HUES6 (cell line): Measurements from ENCODE around the gene RHOF.
"Not testable (repeated sequence)": the region's sequence is repeated elsewhere in the genome, so short reads cannot be mapped to it uniquely, and the experiment has no call there.

Source experiments
- H3K27ac ChIP-seq: 2 replicates; pipeline ENCODE4 v1.7.0; 2013; ENCODE audit warnings: low read depth, mild to moderate bottlenecking, low read length, inconsistent platforms
- H3K27me3 ChIP-seq: 2 replicates; pipeline ENCODE4 v1.6.1; 2013; ENCODE audit warnings: low read length; ENCODE audit not compliant: control insufficient read depth, insufficient read depth
- H3K36me3 ChIP-seq: 2 replicates; pipeline ENCODE4 v1.6.1; 2013; ENCODE audit warnings: low read length; ENCODE audit not compliant: control insufficient read depth, insufficient read depth
- H3K4me1 ChIP-seq: 2 replicates; pipeline ENCODE4 v1.6.1; 2013; ENCODE audit warnings: low read length; ENCODE audit not compliant: control insufficient read depth, insufficient read depth
- H3K4me3 ChIP-seq: 2 replicates; pipeline ENCODE4 v1.5.1; 2013; ENCODE audit warnings: low read depth, low read length
- H3K9ac ChIP-seq: one replicate; pipeline ENCODE4 v1.6.1; 2013; ENCODE audit warnings: mild to moderate bottlenecking, low read length
- H3K9me3 ChIP-seq: 2 replicates; pipeline ENCODE4 v1.6.1; 2013; ENCODE audit warnings: low read depth, low read length; ENCODE audit not compliant: control insufficient read depth, insufficient read depth

The RHOF gene

GRCh38 chr12:121795034-121795968 is 1.8 kb upstream of the RHOF start:
- H3K9ac ChIP-seq = peak overlapping the region; percentile 62
- H3K4me1 ChIP-seq = peaks cover 57% of the 10 kb centered on the region
- no peaks in the 10 kb centered on the region for H3K9me3 ChIP-seq
- no peaks in the 10 kb centered on the region for H3K27me3 ChIP-seq
- H3K27ac ChIP-seq = peak overlapping the region; percentile 33; the same call in 1 of the 2 replicates
- H3K36me3 ChIP-seq = peaks cover 34% of the 10 kb centered on the region
- peak overlapping the region; percentile 78 for H3K4me3 ChIP-seq

- Histone ChIP-seq H3K9me3 (no peaks in the 10 kb centered on the region), H3K36me3 (peaks cover 34% of the 10 kb centered on the region), H3K9ac (peak overlapping the region; percentile 62), H3K4me3 (peak overlapping the region; percentile 78), H3K27ac (peak overlapping the region; percentile 33; the same call in 1 of the 2 replicates), H3K27me3 (no peaks in the 10 kb centered on the region), H3K4me1 (peaks cover 61% of the 10 kb centered on the region)
Observed at GRCh38 chr12:121794534-121795033, 1.1 kb upstream of the RHOF start.

GRCh38 chr12:121793838-121794533 is 498 bp upstream of the RHOF start:
- Histone ChIP-seq H3K27me3 (no peaks in the 10 kb centered on the region), H3K27ac (peak overlapping the region; percentile 42; the same call in 1 of the 2 replicates), H3K9ac (peak overlapping the region; percentile 74), H3K4me3 (peak overlapping the region; percentile 78), H3K36me3 (peaks cover 30% of the 10 kb centered on the region), H3K4me1 (peaks cover 57% of the 10 kb centered on the region), H3K9me3 (no peaks in the 10 kb centered on the region)

GRCh38 chr12:121792607-121793439 is 665 bp downstream of the RHOF start:
- Histone ChIP-seq H3K4me1 (peaks cover 45% of the 10 kb centered on the region), H3K27ac (peak overlapping the region; percentile 42; the same call in 1 of the 2 replicates), H3K9me3 (no peaks in the 10 kb centered on the region), H3K4me3 (peak overlapping the region; percentile 78), H3K9ac (peak overlapping the region; percentile 71), H3K36me3 (peaks cover 22% of the 10 kb centered on the region), H3K27me3 (no peaks in the 10 kb centered on the region)

- H3K27me3 ChIP-seq = no peaks in the 10 kb centered on the region
- peak overlapping the region; percentile 78; the same call in 1 of the 2 replicates for H3K4me3 ChIP-seq
- H3K27ac ChIP-seq = no peak overlapping the region
Observed at GRCh38 chr12:121791671-121792551, 1.6 kb downstream of the RHOF start.

GRCh38 chr12:121790785-121791184 is 2.7 kb downstream of the RHOF start:
- H3K27me3 ChIP-seq, H3K9ac ChIP-seq, H3K9me3 ChIP-seq, H3K4me3 ChIP-seq, H3K27ac ChIP-seq: not testable (repeated sequence)
- Histone ChIP-seq H3K36me3 (peaks cover 18% of the 10 kb centered on the region), H3K4me1 (peaks cover 28% of the 10 kb centered on the region)

More at GRCh38 chr12:121791671-121792551, 1.6 kb downstream of the RHOF start:
- peaks cover 24% of the 10 kb centered on the region for H3K36me3 ChIP-seq
- peak overlapping the region; percentile 71 for H3K9ac ChIP-seq
- peaks cover 36% of the 10 kb centered on the region for H3K4me1 ChIP-seq
- H3K9me3 ChIP-seq = no peaks in the 10 kb centered on the region

GRCh38 chr12:121789800-121790728 is 3.4 kb downstream of the RHOF start:
- no peaks in the 10 kb centered on the region for H3K27me3 ChIP-seq
- no peak overlapping the region for H3K27ac ChIP-seq
- peaks cover 11% of the 10 kb centered on the region; the same call in 1 of the 2 replicates for H3K36me3 ChIP-seq
- no peaks in the 10 kb centered on the region for H3K9me3 ChIP-seq
- no peak overlapping the region for H3K9ac ChIP-seq
- H3K4me3 ChIP-seq = no peak overlapping the region
- H3K4me1 ChIP-seq = peaks cover 24% of the 10 kb centered on the region

- Histone ChIP-seq H3K4me3 (no peak overlapping the region), H3K27ac (no peak overlapping the region), H3K4me1 (peaks cover 17% of the 10 kb centered on the region; the same call in 1 of the 2 replicates), H3K9ac (no peak overlapping the region), H3K9me3 (no peaks in the 10 kb centered on the region), H3K27me3 (no peaks in the 10 kb centered on the region), H3K36me3 (peaks cover 17% of the 10 kb centered on the region; the same call in 1 of the 2 replicates)
Observed at GRCh38 chr12:121789233-121789781, 4.2 kb downstream of the RHOF start.
